GM19023 (cell line): ENCODE results near the gene CNTNAP5.

Source experiments
- ATAC-seq: cut with Tn5 transposase; IDR thresholded peaks from one replicate; pipeline ENCODE4 v1.9.1; 2021; ENCODE audit warnings: mild to moderate bottlenecking, moderate library complexity; ENCODE audit not compliant: unreplicated experiment

Gene CNTNAP5

GRCh38 chr2:124535816-124536215 is 510.7 kb downstream of the CNTNAP5 start:
- ATAC-seq, result no peak

DNA sequence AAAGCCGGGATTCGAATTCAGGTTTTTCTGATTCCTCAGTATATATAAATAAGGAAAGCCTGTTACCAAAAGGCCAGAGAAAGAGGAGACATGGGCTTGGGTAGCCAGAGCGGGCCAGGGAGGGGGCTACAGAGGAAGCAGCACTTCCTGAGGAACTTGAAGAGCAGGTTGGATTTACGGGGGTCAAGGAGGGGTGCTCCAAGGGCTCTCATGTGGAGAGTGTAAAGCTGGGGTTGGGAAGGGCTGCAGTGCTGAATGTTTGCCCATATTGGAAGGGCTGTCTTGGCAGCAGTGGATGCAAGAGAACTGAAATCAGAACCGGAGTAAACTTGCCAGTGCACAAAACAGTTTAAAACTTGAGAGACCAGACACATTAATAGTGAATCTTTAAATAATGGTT is 511.5 kb downstream of the CNTNAP5 start:
- no peak for ATAC-seq

- ATAC-seq, result no peak
Measured at GRCh38 chr2:124538549-124538948, 513.5 kb downstream of the CNTNAP5 start.

DNA sequence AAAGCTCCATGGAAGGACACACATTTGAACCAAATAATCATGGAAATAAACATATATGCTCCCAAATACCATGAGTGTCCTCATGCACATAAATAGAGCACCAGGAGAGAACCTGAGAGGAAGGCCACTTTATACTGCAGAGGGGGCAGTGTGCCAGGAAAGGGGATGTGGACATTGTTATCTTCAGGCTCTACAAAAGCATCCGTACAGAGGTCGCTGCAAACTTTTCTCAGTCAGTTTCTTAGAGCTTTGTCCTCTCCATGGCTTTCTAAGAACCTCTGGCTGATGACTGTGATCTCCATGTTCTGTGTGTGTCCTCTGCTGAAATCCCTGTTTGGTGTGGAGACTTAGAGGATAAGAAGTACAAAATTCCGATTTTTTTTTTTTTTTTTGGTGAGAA is 515.7 kb downstream of the CNTNAP5 start:
- no peak for ATAC-seq

DNA sequence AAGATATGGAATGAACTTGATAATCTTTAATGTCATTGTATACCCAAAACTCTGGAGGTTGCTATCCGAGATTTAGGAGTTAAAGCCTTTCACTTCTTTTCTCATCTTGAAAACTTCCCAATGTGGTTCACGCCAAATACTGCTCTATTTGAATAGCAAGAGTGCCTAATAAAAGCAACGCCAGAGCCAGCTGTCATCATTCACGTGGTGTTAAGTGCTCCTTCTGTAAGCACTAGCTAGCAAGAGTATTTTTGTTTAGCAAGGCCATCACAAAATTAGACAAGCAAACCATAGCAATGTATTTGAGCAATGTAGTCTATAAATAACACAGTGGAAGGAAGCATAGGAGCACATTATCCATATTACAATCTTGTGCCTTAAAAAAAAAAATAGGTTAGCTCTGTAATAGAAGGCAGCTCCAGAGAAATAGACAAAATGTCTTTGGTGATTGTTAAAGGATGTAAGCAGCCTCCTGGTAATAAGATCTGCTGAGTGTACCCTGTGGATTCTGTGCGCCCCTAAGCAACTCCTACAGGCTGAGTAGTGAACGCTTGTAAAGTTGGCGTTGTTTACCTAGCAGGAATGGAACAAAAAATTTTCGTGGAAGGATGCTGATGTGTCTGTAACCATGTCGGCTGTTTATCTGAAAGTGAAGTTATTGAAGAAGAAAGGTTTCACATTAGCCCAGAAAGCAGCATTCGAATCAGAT is 518.0 kb downstream of the CNTNAP5 start:
- ATAC-seq, result no peak

GRCh38 chr2:124547700-124548099 is 522.6 kb downstream of the CNTNAP5 start:
- no peak for ATAC-seq

DNA sequence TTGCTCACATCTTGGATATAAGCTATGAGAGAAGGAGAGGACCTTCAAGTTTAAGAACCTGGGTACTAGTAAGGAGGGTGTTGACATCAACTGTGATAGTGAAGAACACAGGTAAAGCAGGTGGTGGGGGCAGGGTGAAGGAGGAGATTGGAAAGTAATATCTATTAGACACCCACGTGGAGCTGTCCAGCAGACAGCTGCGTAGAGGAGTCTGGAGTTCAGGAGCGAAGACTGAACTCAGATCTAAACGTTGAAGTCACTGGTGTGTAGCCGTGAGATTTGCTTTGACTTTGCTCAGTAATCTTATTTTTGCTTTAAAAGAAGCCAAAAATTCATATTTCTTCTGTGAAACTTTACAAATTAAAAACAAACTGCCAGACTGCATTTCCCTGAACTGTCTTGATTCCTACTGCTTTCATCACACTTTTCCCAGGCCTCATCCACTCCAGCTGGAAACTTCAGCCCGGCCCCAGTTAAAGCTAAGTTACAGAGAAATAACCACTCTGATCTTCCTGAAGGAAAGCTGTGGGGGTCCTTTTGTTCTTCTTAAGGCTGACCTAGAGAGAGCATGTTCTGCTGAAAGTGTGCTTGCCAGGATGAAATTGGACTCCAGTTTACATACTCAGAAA is 533.3 kb downstream of the CNTNAP5 start:
- ATAC-seq, result no peak

GRCh38 chr2:124559236-124559635 is 534.1 kb downstream of the CNTNAP5 start:
- ATAC-seq, result no peak

DNA sequence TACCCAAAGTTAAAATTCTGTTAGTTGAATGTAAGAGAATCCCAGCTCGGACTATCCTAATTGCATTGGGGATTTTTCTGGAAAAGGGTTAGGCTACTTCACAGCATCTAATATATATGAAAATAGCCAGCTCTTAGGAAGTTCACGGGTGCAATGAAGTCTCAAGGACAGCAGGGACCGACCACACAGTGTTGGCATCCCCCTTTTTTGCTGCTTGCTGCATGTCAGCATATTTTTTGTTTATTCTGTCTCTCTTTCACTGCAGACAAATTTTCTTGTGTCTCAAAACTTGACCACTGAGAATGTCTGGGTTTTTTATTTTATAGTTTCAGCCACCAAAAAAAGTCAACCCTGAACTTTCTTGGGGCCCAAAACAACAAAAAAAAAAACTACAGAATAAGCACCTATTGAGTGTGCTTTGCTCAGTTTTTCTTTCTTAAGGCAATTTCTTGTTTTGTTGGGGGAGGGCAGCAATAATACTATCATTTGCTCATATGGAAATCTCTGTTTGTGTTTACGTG is 535.6 kb downstream of the CNTNAP5 start:
- ATAC-seq, result no peak

- no peak for ATAC-seq
Measured at GRCh38 chr2:124561486-124561885, 536.4 kb downstream of the CNTNAP5 start.

GRCh38 chr2:124563426-124563825 is 538.3 kb downstream of the CNTNAP5 start:
- ATAC-seq, result no peak

DNA sequence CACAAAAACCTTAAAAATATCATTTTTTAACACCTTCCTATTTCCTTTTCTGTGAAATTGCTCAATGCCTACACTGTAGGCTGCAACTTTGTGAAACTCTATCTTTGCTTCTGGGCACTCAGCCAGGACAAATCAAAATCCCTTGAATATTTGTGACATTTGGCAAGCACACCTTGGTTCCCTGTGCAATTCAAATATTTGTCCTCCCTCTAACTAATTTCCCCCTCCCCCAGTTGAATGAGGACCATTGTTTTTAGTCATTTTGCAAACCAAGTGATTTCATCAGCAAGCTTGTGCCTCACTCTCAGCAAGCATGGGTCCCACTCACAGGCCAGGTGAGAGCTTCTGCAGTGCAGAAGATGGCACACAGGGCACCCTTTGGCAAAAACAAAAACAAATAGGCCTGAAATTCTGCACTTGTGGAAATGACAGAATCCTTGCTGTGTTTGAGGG is 541.5 kb downstream of the CNTNAP5 start:
- ATAC-seq, result no peak

GRCh38 chr2:124570872-124571271 is 545.8 kb downstream of the CNTNAP5 start:
- ATAC-seq, result no peak

GRCh38 chr2:124571836-124572235 is 546.7 kb downstream of the CNTNAP5 start:
- no peak for ATAC-seq

DNA sequence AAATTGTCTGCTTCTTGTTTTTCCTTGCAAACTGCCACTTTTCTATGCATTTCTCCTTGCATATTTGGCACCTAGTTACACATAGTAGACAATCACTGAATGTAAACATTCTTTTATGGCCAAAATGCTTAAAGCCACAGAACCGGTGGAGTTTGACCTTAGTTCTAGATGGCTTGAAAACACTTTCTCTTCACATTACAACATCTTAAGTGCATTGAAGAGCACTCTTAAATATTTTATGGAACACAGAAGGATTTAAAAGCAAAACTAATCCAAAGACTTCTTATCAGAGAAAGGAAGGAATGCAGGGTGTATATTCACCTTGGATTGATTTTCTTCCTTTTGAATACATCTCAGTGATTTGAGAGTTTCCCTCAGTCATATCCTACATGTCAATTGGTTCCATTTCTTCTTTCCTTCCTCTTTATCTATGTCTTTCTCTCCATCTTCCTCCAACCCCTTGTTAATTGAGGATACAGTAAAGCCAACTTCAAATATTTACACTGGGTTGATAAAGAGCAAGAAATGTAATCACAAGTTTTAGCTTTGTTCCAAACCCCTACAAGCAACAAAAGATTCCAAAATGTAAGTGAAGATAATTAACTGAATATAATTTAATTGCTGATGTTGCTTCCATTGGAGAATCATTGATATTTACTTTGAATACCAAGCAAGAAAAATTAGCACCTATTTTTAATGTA is 548.0 kb downstream of the CNTNAP5 start:
- no peak for ATAC-seq

DNA sequence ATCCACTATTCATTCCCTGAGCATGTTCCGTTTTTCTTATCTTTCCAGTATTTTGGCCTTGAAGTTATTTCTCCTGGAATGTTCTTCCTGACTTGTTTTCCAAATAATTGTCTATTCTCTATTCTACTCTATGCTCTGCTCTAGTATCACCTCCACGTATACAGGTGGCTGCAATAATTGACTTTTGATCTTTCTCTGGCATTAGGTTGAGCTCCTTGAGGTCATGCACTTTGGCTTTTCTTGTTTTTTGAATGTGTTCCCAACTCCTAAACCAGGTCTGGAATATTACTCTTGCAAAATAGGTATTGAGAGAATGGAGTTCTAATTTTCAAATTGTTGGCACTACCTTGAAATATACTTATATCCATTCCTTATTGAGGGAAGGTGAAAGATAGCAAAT is 550.4 kb downstream of the CNTNAP5 start:
- ATAC-seq, result no peak

- no peak for ATAC-seq
Measured at GRCh38 chr2:124580263-124580662, 555.2 kb downstream of the CNTNAP5 start.

- ATAC-seq, result no peak
Measured at GRCh38 chr2:124582387-124582786, 557.3 kb downstream of the CNTNAP5 start.

GRCh38 chr2:124584615-124585014 is 559.5 kb downstream of the CNTNAP5 start:
- ATAC-seq, result no peak

GRCh38 chr2:124585277-124585676 is 560.2 kb downstream of the CNTNAP5 start:
- ATAC-seq, result no peak

GRCh38 chr2:124586210-124586609 is 561.1 kb downstream of the CNTNAP5 start:
- ATAC-seq, result no peak

DNA sequence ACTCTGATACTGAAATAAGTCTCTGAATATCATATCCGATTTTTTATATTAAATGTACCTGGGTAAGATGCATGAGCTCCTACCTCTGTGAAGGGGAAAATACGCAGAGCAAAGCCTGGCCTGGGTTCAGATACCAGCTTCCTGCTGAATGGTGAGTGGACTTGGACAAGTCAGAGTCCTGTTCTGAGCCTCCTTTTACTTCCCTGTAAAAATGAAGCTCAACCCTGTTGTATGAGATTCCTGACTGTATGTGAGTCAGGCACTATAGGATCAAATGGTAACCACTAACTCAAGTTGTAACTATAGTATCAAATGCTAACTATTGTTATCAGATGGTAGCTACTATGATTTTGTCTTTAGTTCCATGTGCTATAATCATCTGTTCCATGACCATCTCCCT is 561.7 kb downstream of the CNTNAP5 start:
- no peak for ATAC-seq
